OCI-LY7 (cell line): ENCODE results near the gene CLDN4. TPM values are rescaled to one million over a fixed set of nuclear protein-coding genes. Genes with fewer than 3 reads are reported as not detected.

Source experiments
- BruUV-seq: library from RNA; stranded (reverse); fragments of 400-500 nt; replicated peaks from 2 replicates; lab custom pipeline; 2021; lab: Mats Ljungman, UMichigan
- CTCF ChIA-PET: fragments of 300-600 bp; sonication (Branson Sonifier 250); formaldehyde crosslinking; loops from one replicate; lab custom pipeline; 2022; ENCODE audit warnings: antibody characterized with exemption; ENCODE audit not compliant: unreplicated experiment; lab: Charles Lee
- POLR2A ChIA-PET: fragments of 300-600 bp; sonication (Branson Sonifier 250); formaldehyde crosslinking; loops from one replicate; lab custom pipeline; 2022; ENCODE audit warnings: antibody characterized with exemption; lab: Charles Lee
- DNase-seq: peaks from one replicate; pipeline ENCODE4 v3.0.0-alpha.2; 2015; ENCODE audit warnings: low spot score
- H2AFZ ChIP-seq: fragments of 200-600 bp; sonication (generic), shearing (Covaris generic); 2 replicates; pipeline ENCODE4 v1.6.1; 2014; ENCODE audit warnings: mild to moderate bottlenecking, antibody characterized with exemption, low read length, moderate library complexity
- H3K27ac ChIP-seq: fragments of 200-600 bp; sonication (generic); 2 replicates; pipeline ENCODE4 v1.5.1; 2014; ENCODE audit warnings: mixed run types, low read depth, mild to moderate bottlenecking, moderate library complexity, low read length, inconsistent platforms; ENCODE audit not compliant: poor library complexity, severe bottlenecking
- H3K36me3 ChIP-seq: fragments of 200-600 bp; sonication (generic); 2 replicates; pipeline ENCODE4 v1.6.1; 2014; ENCODE audit warnings: mild to moderate bottlenecking, antibody characterized with exemption, low read length, moderate library complexity, mixed read lengths; ENCODE audit not compliant: insufficient read depth
- H3K4me1 ChIP-seq: fragments of 200-600 bp; sonication (generic); 2 replicates; pipeline ENCODE4 v1.5.1; 2014; ENCODE audit warnings: mild to moderate bottlenecking, low read length; ENCODE audit not compliant: insufficient read depth, poor library complexity, severe bottlenecking
- H3K4me2 ChIP-seq: fragments of 200-600 bp; sonication (generic); 2 replicates; pipeline ENCODE4 v1.6.1; 2014; ENCODE audit warnings: mild to moderate bottlenecking, low read length
- H3K4me3 ChIP-seq: fragments of 200-600 bp; sonication (generic); 2 replicates; pipeline ENCODE4 v1.5.1; 2014; ENCODE audit warnings: mild to moderate bottlenecking, low read depth, low read length; ENCODE audit not compliant: poor library complexity, severe bottlenecking
- H3K79me2 ChIP-seq: fragments of 200-600 bp; sonication (generic); 2 replicates; pipeline ENCODE4 v1.6.1; 2016; ENCODE audit warnings: low read depth, mild to moderate bottlenecking, low read length, moderate library complexity, mixed read lengths; ENCODE audit not compliant: insufficient read depth
- H3K9me2 ChIP-seq: fragments of 200-600 bp; sonication (generic); 2 replicates; pipeline ENCODE4 v1.6.1; 2016; ENCODE audit warnings: mild to moderate bottlenecking, low read length, mixed read lengths; ENCODE audit not compliant: insufficient read depth
- H3K9me3 ChIP-seq: fragments of 200-600 bp; sonication (generic); 2 replicates; pipeline ENCODE4 v1.6.1; 2014; ENCODE audit warnings: mild to moderate bottlenecking, mixed run types, low read length, mixed read lengths
- H4K20me1 ChIP-seq: fragments of 200-600 bp; sonication (generic); 2 replicates; pipeline ENCODE4 v1.6.1; 2014; ENCODE audit warnings: mild to moderate bottlenecking, antibody characterized with exemption, low read length, moderate library complexity, mixed read lengths; ENCODE audit not compliant: insufficient read depth
- CTCF ChIP-seq: fragments of 200-600 bp; sonication (generic); conservative IDR thresholded peaks from 2 replicates; pipeline ENCODE4 v1.5.1; 2014; ENCODE audit warnings: mild to moderate bottlenecking, antibody characterized with exemption, low read length, moderate library complexity, mixed read lengths
- EZH2phosphoT487 ChIP-seq: fragments of 200-600 bp; sonication (generic); IDR thresholded peaks from 2 replicates; pipeline ENCODE4 v1.6.1; 2018; ENCODE audit warnings: low read depth, borderline replicate concordance, mild to moderate bottlenecking, mixed run types, antibody characterized with exemption, low read length, moderate library complexity, mixed read lengths
- intact Hi-C: fragments of 100-400 bp; cut with micrococcal nuclease; formaldehyde crosslinking; loops from one replicate; pipeline ENCODE4 v1.10.0; 2022; ENCODE audit not compliant: unreplicated experiment
- total RNA-seq, 2 experiments: library from RNA; depleted of rRNA in 1 of 2; stranded (reverse); fragments of >200 nt in 1 of 2; shearing (Covaris generic) in 1 of 2; gene quantifications; 2 replicates each; pipeline ENCODE4 v1.2.3, GENCODE V29; 2014 to 2022

The CLDN4 gene
- total RNA-seq, 2 experiments from 2014 or later, result 0.13 to 1.0 TPM

GRCh38 chr7:73823257-73823656 lies 7.5 kb upstream of the CLDN4 start:
- intact Hi-C loops, result no loop called here
- H3K9me3 ChIP-seq, result no peaks in the 10 kb centered on the region
- no peaks in the 10 kb centered on the region for H4K20me1 ChIP-seq
- no peak for DNase-seq
- no peak overlapping the region for H3K27ac ChIP-seq
- H3K4me1 ChIP-seq, result peaks cover 17% of the 10 kb centered on the region
- POLR2A ChIA-PET, result no interaction called here
- H2AFZ ChIP-seq, result no peak overlapping the region
- no peaks in the 10 kb centered on the region for H3K9me2 ChIP-seq
- TF ChIP-seq EZH2phosphoT487, result no peak
- TF ChIP-seq CTCF, result no peak
- CTCF ChIA-PET, result interaction anchor here (0.6 kb wide), 1 partner anchor 100 kb away, joined by 4 read pairs; no protein-coding TSS in a partner anchor
- no peak overlapping the region for H3K4me3 ChIP-seq
- H3K4me2 ChIP-seq, result no peak overlapping the region
- no peaks in the 10 kb centered on the region for H3K36me3 ChIP-seq
- H3K79me2 ChIP-seq, result no peaks in the 10 kb centered on the region
- BruUV-seq, result no TSS peak

GRCh38 chr7:73823873-73824592 lies 6.8 kb upstream of the CLDN4 start:
- POLR2A ChIA-PET, result no interaction called here
- Histone ChIP-seq H3K79me2 (no peaks in the 10 kb centered on the region), H3K4me1 (peaks cover 18% of the 10 kb centered on the region), H3K27ac (no peak overlapping the region), H3K36me3 (no peaks in the 10 kb centered on the region), H3K4me2 (no peak overlapping the region), H4K20me1 (no peaks in the 10 kb centered on the region), H3K4me3 (no peak overlapping the region), H3K9me2 (no peaks in the 10 kb centered on the region), H2AFZ (no peak overlapping the region), H3K9me3 (no peaks in the 10 kb centered on the region)
- no peak for TF ChIP-seq CTCF
- TF ChIP-seq EZH2phosphoT487, result no peak
- CTCF ChIA-PET, result interaction anchor here (0.6 kb wide), 1 partner anchor 99 kb away, joined by 4 read pairs; no protein-coding TSS in a partner anchor
- intact Hi-C loops, result no loop called here
- no peak for DNase-seq
- no TSS peak for BruUV-seq

GRCh38 chr7:73824986-73825385 lies 5.8 kb upstream of the CLDN4 start:
- Histone ChIP-seq H3K4me1 (peaks cover 18% of the 10 kb centered on the region), H3K4me3 (no peak overlapping the region), H3K79me2 (no peaks in the 10 kb centered on the region), H3K9me2 (no peaks in the 10 kb centered on the region), H2AFZ (no peak overlapping the region), H3K27ac (no peak overlapping the region), H3K4me2 (no peak overlapping the region), H3K36me3 (no peaks in the 10 kb centered on the region), H3K9me3 (no peaks in the 10 kb centered on the region), H4K20me1 (no peaks in the 10 kb centered on the region)
- POLR2A ChIA-PET, result no interaction called here
- DNase-seq, result no peak
- TF ChIP-seq CTCF, result no peak
- no peak for TF ChIP-seq EZH2phosphoT487
- CTCF ChIA-PET, result no interaction called here
- intact Hi-C loops, result no loop called here
- BruUV-seq, result no TSS peak
